Measurements from ENCODE around the gene SEPTIN10.

DNA sequence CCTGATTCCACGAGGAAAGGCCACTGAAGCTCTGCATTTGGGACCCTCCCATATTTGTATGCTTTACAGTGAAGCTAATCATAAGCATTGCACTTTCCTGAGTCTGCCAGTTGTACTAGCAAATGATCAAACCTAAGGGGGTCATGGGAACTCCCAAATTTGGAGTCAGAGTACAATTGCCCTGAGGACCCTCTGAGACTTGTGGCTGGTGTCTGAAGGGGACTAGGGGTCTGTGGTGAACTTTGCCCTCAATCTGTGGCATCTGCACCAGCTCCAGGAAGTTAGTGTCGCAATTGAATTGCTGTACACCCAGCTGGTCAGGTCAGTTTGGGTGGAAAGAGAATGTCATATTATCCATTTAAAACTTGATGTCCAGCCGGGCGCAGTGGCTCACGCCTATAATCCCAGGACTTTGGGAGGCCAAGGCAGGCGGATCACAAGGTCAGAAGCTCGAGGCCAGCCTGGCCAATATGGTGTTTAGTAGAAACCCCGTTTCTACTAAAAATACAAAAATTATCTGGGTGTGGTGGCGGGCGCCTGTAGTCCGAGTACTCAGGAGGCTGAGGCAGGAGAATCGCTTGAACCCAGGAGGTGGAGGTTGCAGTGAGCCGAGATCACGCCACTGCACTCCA is 18.5 kb upstream of the SEPTIN10 start:
- no peak for TF ChIP-seq ZNF274 (IDR thresholded peaks at IDR 0.05; ENCODE audit: low read depth, low read length)
- no peak for TF ChIP-seq YY1 (IDR thresholded peaks at IDR 0.05; ENCODE audit: insufficient read depth, insufficient read length)
- TF ChIP-seq SUZ12 (IDR thresholded peaks at IDR 0.05; ENCODE audit: extremely low read depth, insufficient read depth, insufficient read length), result no peak

Measured in NT2/D1 (cell line).